Activated CD8-positive, alpha-beta memory T cell treated with anti-CD3 and anti-CD28 coated beads for 4 hours (primary cell): Measurements from ENCODE around the gene CRPPA.
"Not testable (repeated sequence)": the region's sequence is repeated elsewhere in the genome, so short reads cannot be mapped to it uniquely, and the experiment has no call there.

Source experiments
- DNase-seq, 2 donors: peaks; one replicate each; pipeline ENCODE4 v3.0.0-alpha.2; 2020; ENCODE audit warnings: low read depth in 2 of 2

CRPPA gene

DNA sequence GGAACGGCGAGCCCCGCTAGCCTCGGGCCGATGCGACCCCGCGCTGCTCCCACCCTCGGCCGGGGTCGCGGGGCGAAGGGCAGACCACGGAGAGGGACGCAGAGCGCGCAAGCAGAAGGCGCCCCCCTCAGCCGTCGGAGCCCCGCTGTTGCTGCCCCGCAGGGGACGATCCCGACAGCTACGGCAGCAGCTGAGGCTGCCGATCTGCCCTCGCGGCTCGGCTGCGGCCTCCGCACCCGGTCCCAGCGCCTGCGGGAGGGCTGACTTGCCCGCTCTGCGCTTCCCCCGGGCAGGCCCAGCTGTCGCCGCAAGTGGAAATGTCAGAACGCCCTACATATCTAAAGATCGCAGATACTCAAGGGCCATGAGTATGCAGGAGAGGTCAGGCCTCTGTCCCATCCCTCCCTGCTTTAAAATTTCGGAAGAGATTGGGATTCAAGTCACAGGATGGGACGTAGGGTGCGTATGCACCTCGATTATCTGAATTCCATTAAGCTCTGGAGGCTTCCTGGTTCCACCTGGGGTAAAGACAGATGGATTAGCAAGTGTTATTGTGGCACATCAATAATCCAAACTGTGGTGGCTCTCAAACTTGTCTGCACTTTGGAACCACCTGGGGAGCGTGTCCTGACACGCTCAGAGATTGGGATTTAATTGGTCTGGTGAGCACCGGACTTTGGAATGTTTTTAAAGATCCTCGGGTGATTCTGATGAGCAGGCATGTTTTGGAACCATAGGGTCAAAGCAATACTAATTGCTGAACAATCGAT lies at the start of gene CRPPA:
Gene CRPPA (minus strand): TSS at position 206 of the 770 bp plus-strand sequence. CDS start 216 bp downstream, outside the sequence.
- DNase-seq = no peak

DNA sequence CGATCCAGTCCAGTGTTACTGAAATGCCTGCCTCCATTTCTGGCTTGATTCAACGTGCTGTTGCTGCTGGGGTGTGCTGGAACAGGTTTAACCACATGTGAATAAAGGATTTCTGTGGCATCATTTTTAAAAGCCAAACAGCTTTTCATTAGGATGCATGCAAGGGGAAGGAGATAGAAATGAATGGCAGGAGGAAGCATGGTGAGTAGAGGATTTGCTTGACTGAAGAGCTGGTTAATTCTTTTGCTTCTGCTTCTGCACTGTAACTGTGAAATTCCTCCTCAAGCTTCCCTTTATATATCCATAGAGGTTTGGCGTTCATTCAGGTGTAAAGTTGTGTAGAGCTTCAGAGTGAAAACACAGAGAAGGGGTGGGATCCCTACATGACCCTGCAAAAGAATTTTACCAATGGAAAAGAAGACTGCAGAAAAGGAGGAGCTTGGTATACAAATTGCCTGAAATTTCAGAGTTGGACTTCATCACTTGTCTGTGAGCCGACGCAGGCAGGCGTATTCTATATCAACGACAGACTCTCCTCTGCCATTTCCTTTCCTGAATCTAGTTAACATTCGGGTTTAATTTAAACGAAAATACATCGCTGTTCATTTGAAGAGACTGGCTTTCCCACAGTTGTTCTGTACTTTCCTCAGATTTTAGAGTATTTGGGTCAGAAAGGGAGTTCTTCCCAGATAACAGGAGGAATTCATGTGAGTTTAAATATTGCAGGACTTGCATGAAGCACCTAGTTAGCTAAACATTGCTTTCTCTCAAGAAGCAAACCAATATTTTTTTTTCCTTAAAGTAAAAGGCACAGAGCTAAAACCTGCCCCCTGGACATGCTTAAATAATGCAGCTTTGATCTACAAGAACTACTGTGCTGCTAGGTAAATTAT lies 44.4 kb upstream of the CRPPA start, which contains the start of gene SOSTDC1:
Gene SOSTDC1 (minus strand): TSS at position 270 of the 893 bp plus-strand sequence. CDS start 70 bp downstream, at position 200.
- no peak for DNase-seq

DNA sequence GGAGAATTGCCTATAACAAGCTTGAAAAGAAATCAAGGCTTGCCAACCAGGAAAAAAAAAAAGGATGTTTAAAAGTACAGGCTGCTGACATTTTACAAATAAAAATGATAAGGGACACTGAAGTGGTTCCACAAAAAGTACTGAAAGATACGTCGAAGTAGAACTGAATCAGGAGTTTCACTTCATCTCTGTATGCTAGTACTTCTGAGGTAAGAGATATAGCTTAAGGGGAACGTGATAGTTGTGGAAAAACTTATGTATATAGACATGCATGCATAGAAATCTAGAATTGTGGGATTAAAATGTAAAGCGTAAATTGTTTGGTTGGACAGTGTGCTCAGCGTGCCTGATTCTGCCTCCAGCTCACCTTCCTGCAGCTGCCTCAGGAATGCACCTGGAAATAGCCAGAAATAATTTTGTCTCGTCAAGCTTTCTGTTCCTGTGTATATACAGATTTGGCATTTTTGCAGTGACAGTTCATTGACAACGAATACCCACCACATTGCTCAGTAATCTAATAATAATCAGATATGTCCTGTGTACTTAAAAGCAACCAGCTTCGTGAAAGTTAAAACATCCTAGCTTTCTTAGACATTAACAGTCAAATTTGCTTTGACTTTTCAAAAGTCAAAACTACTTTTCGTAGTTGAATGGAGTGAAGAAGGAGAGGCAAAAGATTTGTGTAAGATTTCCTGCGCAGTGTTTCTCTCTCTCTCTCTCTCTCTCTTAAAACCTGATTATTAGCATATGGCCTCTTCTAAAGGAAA lies 42.8 kb upstream of the CRPPA start:
- no peak for DNase-seq

DNA sequence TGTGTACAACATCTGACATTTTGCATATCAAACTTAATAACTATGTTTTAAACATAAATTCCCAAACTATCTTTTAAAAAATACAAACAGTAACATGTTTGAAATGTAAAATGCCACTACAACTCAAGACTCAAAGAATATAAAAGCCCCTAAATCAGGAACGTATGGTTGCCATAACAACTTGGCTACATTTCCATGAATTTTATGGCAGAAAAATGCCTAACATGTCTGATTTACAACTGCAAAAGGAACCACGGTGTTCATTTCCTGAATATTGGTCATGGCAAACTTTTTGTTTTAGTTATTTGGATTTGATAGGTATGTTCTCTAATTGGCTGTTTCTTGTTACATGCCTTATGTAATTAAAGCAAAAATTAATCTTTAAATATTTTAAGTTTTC lies 42.2 kb upstream of the CRPPA start:
- no peak for DNase-seq

DNA sequence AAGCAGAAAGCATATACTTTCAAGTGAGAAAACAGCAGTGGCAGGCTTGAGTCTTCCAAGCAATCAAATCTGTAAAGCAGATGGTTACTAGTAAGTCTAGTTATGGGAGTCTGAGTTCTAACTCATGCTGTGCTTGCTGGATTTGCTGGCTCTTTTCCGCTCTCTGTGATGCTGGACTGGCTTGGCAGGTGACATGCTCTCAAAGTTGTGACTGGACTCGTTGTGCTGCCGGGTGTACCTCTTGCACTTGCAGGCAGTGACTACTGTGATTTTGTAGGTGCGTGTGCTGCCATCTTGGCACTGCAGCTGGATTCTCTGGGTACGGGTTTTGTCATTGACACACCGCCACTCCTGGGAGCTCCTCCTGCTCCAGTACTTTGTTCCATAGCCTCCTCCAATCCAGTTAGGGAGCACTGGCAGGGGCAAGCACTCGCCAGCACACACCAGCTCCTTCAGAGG lies 41.1 kb upstream of the CRPPA start:
- DNase-seq = no peak

DNA sequence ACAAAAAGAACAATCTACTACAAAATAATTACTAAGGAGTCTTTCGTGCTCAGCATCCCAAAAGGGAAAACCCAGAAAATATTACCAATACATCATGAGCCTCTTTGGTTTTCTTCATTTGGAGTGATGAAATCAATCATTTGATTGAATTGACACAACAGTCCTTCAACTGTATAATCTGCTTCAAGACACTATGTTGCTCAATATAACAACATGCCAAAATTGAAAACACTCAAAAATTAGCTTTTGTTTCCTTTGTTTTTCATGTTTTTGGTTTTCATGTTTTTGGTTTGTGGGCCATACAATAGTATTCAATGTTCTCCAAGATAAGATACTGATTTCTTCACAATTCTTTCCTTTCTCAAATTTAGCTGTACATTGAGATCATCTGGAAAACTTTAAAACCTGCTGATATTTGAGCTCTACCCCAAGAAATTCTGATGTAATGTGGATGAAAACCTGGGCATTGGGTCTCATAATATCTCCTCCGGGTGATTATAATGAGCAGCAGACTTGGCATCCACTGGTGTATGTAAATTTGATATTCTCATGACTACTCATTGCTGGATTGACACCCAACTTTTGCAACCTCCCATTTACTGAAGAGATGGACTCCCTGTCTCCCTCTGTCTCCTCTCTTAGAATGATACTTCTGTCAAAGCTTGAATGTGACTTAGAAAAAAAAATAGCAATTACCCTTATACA lies 39.6 kb upstream of the CRPPA start:
- no peak for DNase-seq

DNA sequence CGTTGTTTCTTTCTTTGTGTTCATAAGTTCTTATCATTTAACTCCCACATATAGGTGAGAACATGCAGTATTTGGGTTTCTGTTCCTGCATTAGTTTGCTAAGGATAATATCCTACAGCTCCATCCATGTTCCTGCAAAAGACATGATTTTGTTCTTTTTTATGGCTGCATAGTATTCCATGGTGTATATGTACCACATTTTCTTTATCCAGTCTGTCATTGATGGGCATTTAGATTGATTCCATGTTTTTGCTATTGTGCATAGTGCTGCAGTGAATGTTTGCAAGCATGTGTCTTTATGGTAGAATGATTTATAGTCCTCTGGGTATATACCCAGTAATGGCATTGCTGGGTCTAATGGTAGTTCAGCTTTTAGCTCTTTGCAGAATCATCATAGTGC lies 35.0 kb upstream of the CRPPA start:
- DNase-seq = not testable (repeated sequence)

DNA sequence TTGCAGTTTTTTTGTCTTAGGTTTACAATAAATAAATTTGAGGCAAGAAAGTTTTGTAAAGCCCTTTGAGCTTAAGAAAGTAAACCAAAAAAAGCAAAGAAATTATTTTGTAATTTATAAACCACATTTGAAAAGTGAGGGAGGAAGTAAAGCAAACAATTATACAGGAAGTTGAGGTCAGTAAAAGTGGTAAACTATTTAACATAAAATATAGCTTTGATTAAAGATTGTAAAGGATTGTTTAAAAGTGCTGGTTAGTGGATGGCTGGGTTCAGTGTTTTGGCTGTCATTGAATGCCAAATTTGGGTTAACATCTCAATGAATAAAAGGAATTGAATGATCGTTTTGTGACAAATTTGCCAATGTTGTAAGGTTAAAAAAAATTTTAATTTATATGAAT lies 34.3 kb upstream of the CRPPA start:
- DNase-seq = no peak

DNA sequence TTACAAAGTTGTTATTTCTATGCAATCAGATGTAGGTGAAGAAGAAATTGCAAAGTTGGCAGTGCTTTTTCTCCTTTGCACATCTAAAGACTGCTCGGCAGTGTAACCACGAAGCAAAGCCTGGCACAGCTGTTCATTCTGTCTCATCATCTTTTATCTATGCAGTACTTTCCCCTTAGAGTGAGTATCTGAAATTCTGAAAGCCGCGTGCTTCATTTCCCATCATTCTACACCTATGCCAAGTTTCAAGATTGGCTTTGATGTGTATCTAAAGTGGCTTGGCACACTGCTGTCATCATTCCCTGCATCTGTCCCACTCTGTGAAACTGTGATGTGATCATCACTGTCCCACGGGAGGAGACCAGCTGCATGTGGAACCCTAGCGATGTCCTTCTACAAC lies 29.0 kb upstream of the CRPPA start:
- DNase-seq = no peak

DNA sequence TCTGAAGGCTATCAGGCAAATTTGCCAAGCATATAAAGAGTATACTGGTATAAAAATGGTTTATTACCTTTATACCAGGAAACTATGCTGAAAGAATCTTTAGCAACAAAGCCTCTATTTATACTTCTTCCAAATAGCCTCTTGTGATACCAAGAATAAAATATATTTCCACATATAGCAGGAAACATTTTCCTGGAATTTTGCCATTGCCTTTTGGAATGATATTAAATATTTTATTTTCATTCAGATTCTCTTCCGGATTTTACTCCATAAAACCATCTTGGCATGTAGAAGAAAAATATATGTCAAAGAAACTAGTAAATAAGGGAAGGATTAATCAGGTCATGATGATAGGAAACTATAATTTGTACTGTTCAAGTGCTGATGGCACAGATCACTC lies 26.5 kb upstream of the CRPPA start:
- no peak for DNase-seq

DNA sequence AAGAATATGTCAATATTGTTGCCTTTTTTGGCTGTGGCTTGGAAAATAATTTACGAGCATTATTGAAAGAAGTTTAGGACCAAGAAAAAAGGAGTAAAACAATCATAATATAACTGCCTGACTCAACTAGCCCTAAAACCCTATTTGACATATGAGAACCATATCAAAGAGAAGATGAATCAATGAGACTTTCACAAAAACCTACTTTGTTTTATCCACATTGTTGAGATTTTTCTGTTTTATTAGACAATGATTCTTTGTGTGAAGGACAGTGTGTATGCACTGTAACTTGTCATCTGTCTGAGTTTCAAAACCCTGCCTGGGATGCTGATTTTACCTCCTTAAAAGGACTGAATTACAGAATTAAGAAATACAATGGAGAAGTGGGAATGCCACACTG lies 25.2 kb upstream of the CRPPA start:
- no peak for DNase-seq

DNA sequence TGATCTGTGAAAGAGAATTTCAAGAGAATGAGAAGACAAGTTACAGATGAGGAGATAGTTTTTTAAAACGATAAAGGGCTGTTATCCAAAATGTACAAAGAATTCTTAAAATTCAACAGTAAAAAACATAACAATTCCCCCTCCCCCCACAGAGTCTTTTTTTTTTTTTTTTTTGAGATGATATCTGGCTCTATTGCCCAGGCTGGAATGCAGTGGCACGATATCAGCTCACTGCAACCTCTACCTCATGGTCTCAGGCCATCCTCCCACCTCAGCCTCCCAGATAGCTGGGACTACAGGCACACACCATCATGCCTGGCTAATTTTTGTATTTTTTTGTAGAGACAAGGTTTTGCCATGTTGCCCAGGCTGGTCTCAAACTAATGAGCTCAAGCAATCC lies 22.5 kb upstream of the CRPPA start:
- not testable (repeated sequence) for DNase-seq

DNA sequence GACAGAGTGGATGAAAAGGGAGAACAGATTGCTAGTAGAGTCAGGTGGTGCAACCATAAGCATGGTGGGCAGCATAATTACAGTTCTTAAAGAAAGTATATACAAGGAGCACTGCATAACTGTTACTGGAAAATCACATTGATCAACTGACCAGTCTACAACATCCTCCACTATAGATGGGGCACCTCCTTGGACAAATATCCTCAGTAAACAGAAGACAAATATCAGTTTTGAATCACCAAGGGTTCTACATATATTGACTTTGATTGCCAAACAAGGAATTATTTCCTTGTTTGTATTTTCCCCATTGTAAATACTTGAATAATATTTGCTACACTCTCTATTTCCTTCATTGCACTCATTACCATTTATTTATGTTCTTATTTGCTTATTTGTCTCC lies 17.6 kb upstream of the CRPPA start:
- no peak for DNase-seq

DNA sequence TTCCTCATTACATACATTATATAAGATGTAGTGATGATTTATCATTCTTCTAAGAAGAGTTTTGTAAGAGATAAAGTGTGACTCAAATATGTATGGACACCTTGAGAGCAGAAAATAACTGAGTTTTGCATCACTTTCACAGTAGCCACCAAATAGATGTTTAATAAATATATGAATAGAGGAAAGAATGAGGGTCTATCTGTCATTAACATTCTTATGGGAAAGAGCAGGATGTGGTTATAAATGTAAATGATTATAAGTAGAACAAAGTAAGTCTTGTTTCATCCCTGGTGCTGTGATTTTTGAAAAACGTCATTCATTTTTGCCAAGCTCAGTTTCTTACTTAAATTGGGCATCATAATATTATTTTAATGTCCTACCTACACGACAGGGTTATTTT lies 15.0 kb upstream of the CRPPA start:
- DNase-seq = no peak

DNA sequence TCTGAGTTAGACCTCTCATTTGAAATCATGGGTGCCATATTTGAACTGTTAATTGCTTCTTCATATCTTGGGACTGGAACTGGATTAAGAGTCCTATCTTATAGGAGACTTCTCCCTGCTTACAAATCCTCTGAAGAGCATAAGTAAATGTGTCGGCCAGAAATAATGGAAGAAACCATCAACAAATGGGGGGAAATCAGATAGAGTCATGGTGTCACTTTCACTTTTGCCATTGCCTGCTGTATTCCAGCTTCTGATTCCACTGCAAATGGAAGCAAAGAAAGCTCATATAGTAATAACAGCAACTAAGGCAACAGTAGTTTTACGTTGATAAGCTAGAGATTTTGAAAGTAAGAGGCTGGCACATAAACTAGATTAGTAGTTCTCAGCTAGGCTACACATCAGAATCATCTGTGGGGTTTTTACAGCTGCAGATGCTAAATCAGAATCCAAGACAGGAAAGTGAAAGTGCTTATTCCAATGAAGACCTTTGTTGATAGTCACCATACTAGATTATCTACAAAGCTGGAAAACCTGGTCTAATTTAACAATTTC lies 12.3 kb upstream of the CRPPA start:
- no peak for DNase-seq

DNA sequence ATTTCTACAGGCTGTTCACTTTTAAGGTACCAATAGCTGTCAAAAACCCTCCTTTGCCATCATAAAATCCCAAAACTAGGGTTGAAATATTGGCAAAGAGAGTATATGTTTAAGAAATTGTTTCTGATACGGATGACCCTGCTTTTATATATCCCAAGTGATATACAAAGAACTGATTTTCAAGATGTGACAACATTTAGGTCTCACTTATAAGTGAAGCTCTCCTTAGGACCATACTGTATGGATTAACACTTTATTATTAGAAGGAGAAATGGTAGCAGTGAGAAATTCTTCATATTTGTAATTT lies 11.0 kb upstream of the CRPPA start:
- no peak for DNase-seq

DNA sequence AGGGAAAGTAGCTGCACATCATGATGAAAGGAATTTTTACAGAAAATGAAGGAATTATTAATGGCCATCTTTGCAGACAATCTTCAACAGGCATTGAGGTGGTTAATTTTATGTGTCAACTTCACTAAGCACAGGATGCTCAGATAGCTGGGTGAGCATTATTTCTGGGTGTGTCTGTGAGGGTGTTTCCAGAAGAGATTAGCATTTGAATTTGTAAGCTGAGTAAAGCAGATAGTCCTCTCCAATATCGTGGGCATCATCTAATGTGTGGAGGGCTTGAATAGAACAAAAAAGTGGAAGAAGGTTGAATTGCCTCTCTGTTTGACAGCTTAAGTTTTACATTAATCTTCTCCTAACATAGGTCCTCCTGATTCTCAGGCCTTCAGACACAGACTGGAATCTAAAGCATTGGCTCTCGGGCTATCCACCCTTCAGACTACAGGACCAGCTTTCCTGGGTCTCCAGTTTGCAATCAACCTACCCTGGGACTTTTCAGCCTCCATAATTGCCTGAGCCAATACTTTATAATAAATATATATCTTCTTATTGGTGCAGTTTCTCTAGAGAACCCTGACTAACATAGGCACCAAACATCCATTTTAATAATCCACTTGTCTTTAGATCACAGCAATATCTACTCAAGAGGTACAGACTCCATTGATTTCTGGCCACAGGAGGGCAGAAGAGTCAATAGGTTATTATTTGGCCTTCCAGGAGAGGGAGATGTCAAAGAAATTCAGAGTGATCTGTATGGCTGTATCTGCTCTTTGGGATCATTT lies 10.5 kb upstream of the CRPPA start:
- no peak for DNase-seq

DNA sequence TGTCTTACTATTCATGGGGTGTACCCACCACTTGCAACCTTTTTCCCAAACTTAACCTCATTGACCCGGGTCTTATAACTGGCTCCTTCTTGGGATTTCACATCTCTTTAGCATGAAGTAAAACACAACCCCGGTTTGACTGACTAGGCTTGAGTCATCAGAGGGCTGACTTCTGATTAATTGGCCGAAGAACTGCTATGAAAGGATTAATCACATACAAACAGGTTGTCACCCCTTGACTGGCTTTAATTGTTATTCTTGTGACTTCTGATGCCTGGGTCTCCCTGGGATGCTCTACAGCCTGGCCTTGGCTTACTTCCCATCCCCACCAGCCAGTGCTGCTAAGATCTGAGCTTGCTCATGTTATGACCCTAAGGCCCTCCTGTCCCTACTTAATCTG lies 8.8 kb upstream of the CRPPA start:
- DNase-seq = no peak

DNA sequence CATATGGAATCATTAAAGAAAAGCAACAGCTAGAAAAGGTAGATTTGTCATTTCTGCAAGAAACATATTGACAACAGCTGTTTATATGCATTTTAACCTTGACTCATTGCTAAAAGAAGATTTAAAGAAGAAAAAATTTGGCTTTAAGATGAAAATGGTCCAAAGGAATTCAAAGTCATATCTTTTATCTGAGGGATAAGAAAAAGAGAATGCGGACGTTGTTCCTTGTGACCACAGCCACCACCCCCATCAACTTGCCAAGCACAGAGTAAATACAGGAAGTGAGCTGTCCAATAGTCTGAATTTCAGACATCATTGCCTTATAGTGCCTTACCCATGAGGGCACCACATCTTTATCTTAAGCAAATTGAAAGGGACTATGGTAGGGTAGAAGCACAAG lies 7.3 kb upstream of the CRPPA start:
- DNase-seq = no peak

DNA sequence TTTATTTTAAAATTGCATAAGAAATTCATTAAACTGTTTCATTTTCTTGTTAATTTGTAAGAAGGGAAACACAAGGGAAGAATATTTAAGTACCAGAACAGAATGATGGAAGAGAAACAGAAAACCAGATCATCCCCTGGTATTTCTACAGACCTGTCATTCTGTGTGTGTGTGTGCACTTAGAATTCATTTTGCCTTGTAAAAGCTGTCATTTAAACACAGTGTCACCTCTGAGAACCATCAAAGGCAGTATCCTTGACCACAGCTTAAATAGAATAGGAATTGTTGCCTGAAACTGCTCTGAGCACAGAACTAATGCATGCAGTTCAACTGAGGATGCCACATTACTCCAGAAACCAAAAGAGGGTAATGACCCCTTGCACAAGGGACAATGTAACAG lies 6.8 kb upstream of the CRPPA start:
- no peak for DNase-seq

DNA sequence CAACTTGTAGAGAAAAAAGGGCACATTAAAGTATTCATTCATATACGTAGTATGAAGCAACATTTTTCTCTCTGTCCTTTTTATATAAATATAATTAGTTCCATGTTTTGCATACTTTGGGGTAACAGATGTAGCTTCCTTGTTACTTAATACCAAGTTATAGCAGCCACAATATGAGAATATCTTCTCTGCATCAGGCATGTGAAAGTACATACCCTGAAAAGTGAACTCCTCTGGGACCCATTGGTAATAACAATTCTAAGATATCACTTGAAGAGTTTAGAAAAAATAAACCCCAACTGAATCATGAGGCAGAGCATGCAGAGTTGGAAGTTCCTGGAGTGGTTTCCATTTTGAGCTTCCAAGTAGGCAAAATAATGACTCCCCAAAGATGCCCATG lies 2.4 kb upstream of the CRPPA start:
- no peak for DNase-seq
